ENCODE data around the gene CSTF2T.

The CSTF2T gene, protein sequence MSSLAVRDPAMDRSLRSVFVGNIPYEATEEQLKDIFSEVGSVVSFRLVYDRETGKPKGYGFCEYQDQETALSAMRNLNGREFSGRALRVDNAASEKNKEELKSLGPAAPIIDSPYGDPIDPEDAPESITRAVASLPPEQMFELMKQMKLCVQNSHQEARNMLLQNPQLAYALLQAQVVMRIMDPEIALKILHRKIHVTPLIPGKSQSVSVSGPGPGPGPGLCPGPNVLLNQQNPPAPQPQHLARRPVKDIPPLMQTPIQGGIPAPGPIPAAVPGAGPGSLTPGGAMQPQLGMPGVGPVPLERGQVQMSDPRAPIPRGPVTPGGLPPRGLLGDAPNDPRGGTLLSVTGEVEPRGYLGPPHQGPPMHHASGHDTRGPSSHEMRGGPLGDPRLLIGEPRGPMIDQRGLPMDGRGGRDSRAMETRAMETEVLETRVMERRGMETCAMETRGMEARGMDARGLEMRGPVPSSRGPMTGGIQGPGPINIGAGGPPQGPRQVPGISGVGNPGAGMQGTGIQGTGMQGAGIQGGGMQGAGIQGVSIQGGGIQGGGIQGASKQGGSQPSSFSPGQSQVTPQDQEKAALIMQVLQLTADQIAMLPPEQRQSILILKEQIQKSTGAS

GRCh38 chr10:51699475-51700227 is at the start of gene CSTF2T:
TSS of gene CSTF2T (minus strand) at chr10:51699595. CDS start at chr10:51699549, 46 bp downstream.
- H3K27me3 Mint-ChIP-seq, result no peaks in the 10 kb centered on the region
- H3K9me3 Mint-ChIP-seq, result no peaks in the 10 kb centered on the region
- H3K4me1 Mint-ChIP-seq, result peaks cover 18% of the 10 kb centered on the region

DNA sequence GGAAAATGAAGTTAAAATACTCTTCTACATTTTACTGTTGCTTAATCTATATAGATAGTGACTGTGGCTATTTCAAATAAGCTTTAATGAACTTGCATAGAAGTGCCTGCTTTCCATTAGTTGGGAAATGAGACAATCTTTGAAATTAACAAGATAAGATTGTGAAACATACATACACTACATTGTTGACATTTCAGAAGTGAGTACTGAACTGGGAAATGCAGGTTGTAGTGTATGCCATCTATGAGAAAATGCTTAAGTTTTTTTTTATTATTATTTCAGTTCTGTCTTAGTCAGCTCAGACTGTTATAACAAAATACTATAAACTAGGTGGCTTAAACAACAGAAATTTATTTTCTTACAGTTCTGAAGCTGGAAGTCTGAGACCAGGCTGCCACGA is 49.6 kb upstream of the CSTF2T start:
- no peak overlapping the region for H3K27ac Mint-ChIP-seq
- no peak overlapping the region for H3K4me3 Mint-ChIP-seq
- H3K4me1 Mint-ChIP-seq, result peaks cover under 1% of the 10 kb centered on the region
- DNase-seq (ENCODE audit: low spot score in 2 of 2), result no peak
- ATAC-seq (ENCODE audit: low read depth), result no peak
- H3K27me3 Mint-ChIP-seq, result no peaks in the 10 kb centered on the region
- H3K9me3 Mint-ChIP-seq, result no peaks in the 10 kb centered on the region
- H3K36me3 Mint-ChIP-seq, result no peaks in the 10 kb centered on the region

More at GRCh38 chr10:51699475-51700227, at the start of gene CSTF2T:
- Mint-ChIP-seq H3K36me3 (peaks cover 13% of the 10 kb centered on the region), H3K27ac (peak within 1 kb of the TSS; percentile 100), H3K4me3 (peak within 1 kb of the TSS; percentile 99)
- peak; percentile 93 for ATAC-seq (ENCODE audit: low read depth)
- DNase-seq (ENCODE audit: low spot score in 2 of 2), result peak; percentile 93 to 94

DNA sequence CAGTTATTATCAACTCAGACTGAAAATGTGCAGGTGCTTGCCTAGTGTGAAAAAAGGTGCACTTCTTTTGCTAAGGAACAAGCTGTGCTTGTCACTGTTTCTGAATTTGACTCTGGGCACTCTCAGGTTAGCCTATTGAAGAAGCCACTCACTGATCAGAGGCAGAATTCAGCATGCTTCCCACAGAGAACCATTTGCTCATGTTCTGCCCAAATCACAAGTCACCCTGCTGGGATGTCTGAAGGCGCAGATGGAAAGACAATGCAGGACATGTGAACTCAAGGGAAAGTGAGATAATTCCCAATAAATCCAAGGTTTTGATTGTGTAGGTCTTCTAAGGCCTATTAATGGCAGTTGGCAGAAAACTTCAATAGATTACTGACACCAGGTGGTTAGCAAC is 47.8 kb upstream of the CSTF2T start:
- H3K27me3 Mint-ChIP-seq, result no peaks in the 10 kb centered on the region
- no peak overlapping the region for H3K27ac Mint-ChIP-seq
- no peaks in the 10 kb centered on the region for H3K36me3 Mint-ChIP-seq
- H3K4me1 Mint-ChIP-seq, result peaks cover 11% of the 10 kb centered on the region
- DNase-seq (ENCODE audit: low spot score in 2 of 2) (no peak), ATAC-seq (ENCODE audit: low read depth) (no peak)
- H3K4me3 Mint-ChIP-seq, result no peak overlapping the region
- H3K9me3 Mint-ChIP-seq, result no peaks in the 10 kb centered on the region

DNA sequence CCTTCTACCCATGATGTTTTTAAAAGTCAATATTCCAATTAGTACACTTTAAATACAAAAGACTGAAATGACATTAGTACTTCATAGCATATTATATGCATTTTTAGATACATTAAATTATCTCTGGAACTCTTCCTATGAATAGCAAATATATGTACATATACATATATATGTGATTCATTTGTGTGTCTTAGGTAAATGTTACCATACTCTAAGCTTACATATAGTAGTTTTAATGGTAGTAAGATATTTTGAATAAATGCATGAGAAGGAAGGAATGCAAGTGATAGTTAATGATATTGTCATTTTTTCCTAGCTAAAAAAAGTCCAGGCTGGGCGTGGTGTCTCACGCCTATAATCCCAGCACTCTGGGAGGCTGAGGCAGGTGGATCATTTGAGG is 46.0 kb upstream of the CSTF2T start:
- H3K27ac Mint-ChIP-seq, result no peak overlapping the region
- H3K27me3 Mint-ChIP-seq, result no peaks in the 10 kb centered on the region
- H3K4me3 Mint-ChIP-seq, result no peak overlapping the region
- H3K9me3 Mint-ChIP-seq, result no peaks in the 10 kb centered on the region
- no peaks in the 10 kb centered on the region for H3K36me3 Mint-ChIP-seq
- ATAC-seq (ENCODE audit: low read depth) (no peak), DNase-seq (ENCODE audit: low spot score in 2 of 2) (no peak)
- H3K4me1 Mint-ChIP-seq, result peaks cover 11% of the 10 kb centered on the region

GRCh38 chr10:51744235-51745000 is 45.0 kb upstream of the CSTF2T start:
- DNase-seq (ENCODE audit: low spot score in 2 of 2), result no peak
- Mint-ChIP-seq H3K9me3 (no peaks in the 10 kb centered on the region), H3K4me1 (peaks cover 11% of the 10 kb centered on the region), H3K4me3 (no peak overlapping the region), H3K27me3 (no peaks in the 10 kb centered on the region), H3K36me3 (no peaks in the 10 kb centered on the region), H3K27ac (no peak overlapping the region)
- no peak for ATAC-seq (ENCODE audit: low read depth)

GRCh38 chr10:51743146-51743545 is 43.8 kb upstream of the CSTF2T start:
- peak; percentile 79 for ATAC-seq (ENCODE audit: low read depth)
- H3K27ac Mint-ChIP-seq, result no peak overlapping the region
- H3K36me3 Mint-ChIP-seq, result no peaks in the 10 kb centered on the region
- no peaks in the 10 kb centered on the region for H3K27me3 Mint-ChIP-seq
- no peak overlapping the region for H3K4me3 Mint-ChIP-seq
- DNase-seq (ENCODE audit: low spot score in 2 of 2), result peak in 1 of 2 donors; percentile 2
- peaks cover 11% of the 10 kb centered on the region for H3K4me1 Mint-ChIP-seq
- H3K9me3 Mint-ChIP-seq, result no peaks in the 10 kb centered on the region

DNA sequence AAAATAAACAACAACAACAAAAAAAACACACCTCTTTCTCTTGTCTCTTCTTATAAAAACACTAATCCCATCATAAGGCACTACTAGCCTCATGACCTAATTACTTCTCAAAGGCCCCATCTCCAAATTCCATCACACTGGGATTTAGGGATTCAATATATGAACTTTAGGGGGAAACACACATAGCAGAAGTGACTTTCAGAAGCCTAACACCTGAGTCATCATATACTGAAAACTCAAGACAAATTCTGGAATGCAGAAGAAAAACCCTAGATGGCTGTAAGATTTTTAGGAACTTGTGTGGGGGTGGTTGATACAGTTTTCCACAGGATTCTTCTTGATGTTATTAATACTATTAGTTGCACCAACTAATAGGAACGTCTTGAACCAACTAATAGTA is 33.7 kb upstream of the CSTF2T start:
- DNase-seq (ENCODE audit: low spot score in 2 of 2), result no peak

GRCh38 chr10:51729822-51730555 is 30.6 kb upstream of the CSTF2T start:
- DNase-seq (ENCODE audit: low spot score in 2 of 2), result no peak
- no peak for ATAC-seq (ENCODE audit: low read depth)
- Mint-ChIP-seq H3K27ac (no peak overlapping the region), H3K36me3 (no peaks in the 10 kb centered on the region), H3K9me3 (no peaks in the 10 kb centered on the region), H3K4me3 (no peak overlapping the region), H3K27me3 (peaks cover 2% of the 10 kb centered on the region), H3K4me1 (no peaks in the 10 kb centered on the region)

More for the DNA sequence above, 33.7 kb upstream of the CSTF2T start:
- H3K36me3 Mint-ChIP-seq, result no peaks in the 10 kb centered on the region
- H3K4me1 Mint-ChIP-seq, result no peaks in the 10 kb centered on the region
- no peak for ATAC-seq (ENCODE audit: low read depth)
- peaks cover 3% of the 10 kb centered on the region for H3K27me3 Mint-ChIP-seq
- H3K27ac Mint-ChIP-seq, result no peak overlapping the region
- no peak overlapping the region for H3K4me3 Mint-ChIP-seq
- no peaks in the 10 kb centered on the region for H3K9me3 Mint-ChIP-seq

DNA sequence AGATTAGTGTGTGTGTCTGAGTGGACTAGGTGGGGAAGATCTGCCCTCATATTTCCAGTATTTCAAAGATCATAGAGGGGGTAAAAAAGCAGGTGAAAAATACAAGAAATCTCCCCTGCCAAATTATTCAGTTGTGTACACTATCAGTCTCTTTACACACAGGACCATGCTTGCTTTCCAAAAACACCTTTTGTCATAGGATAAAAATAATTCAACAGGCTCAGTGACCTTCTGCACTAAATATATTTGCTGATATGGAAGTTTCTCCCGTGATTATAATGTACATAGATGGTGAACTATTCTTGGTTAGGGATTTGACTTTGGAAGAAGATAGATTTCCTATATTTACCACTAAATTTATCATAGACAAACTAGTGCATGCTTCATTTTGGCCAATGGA is 24.6 kb upstream of the CSTF2T start:
- no peaks in the 10 kb centered on the region for H3K4me1 Mint-ChIP-seq
- DNase-seq (ENCODE audit: low spot score in 2 of 2) (no peak), ATAC-seq (ENCODE audit: low read depth) (no peak)
- H3K9me3 Mint-ChIP-seq, result peaks cover 2% of the 10 kb centered on the region
- H3K4me3 Mint-ChIP-seq, result no peak overlapping the region
- no peak overlapping the region for H3K27ac Mint-ChIP-seq
- H3K27me3 Mint-ChIP-seq, result peaks cover 6% of the 10 kb centered on the region
- H3K36me3 Mint-ChIP-seq, result no peaks in the 10 kb centered on the region

DNA sequence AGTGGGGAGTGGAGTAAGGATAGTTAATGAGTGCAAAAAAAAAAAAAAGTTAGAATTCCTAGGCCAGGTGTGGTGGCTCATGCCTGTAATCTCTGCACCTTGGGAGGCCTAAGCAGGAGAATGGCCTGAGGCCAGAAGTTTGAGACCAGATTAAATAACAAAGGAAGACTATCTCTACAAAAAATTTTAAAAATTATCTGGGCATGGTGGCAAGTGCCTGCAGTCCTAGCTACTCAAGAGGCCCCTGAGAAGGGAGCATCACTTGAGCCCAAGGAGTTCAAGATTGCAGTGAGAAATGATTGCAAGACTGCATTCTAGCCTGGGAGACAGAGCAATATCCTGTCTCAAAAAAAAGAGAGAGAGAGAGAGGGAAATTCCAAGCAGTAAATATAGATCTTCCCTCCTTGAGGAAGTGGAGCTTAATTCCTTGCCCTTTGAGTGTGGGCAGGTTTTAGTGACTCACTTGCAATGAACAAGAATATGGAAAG is 19.5 kb upstream of the CSTF2T start:
- DNase-seq (ENCODE audit: low spot score in 2 of 2) (no peak), ATAC-seq (ENCODE audit: low read depth) (no peak)
- Mint-ChIP-seq H3K27ac (no peak overlapping the region), H3K4me1 (no peaks in the 10 kb centered on the region), H3K9me3 (peaks cover 2% of the 10 kb centered on the region), H3K4me3 (no peak overlapping the region), H3K27me3 (peaks cover 16% of the 10 kb centered on the region), H3K36me3 (no peaks in the 10 kb centered on the region)

DNA sequence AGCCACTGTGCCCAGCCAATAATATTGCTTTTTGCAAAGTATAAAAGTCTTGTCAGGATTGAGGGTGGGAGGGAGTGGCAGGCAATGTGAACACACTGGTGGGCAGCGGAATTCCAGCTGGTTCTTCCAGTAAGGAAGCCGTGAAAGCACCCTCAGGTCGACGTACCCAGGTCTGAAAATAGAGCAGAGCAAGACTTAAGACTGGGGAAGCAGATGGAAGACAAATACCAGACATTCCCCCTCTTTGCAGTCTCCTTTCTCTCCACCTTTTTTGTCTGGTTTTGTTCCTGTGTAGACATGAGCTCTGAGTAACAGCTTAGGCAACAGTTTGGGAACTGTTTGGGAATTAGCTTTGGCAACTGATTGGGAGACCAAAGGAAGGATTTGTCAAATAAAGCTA is 17.6 kb upstream of the CSTF2T start:
- no peak for ATAC-seq (ENCODE audit: low read depth)
- Mint-ChIP-seq H3K4me3 (no peak overlapping the region), H3K9me3 (no peaks in the 10 kb centered on the region), H3K36me3 (no peaks in the 10 kb centered on the region), H3K27ac (no peak overlapping the region), H3K27me3 (peaks cover 15% of the 10 kb centered on the region), H3K4me1 (no peaks in the 10 kb centered on the region)
- DNase-seq (ENCODE audit: low spot score in 2 of 2), result no peak

DNA sequence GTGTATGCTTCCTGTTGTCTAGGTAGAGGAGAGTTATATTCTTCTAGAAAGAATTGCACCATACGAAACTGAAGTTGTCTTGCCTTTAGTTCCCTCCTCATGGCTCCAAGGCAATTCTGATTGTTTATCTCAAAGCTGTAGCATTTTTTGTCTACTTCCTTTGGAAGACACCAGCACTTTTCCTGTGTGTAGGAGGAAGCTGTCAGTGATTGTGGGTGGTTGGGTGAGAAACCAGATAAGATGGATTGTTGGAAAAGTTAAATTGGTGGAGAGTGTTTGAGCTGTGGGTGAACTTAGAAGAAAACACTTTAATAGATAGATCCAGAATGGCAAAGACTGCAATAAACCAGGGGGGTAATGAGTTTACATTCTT is 12.1 kb upstream of the CSTF2T start:
- Mint-ChIP-seq H3K4me1 (no peaks in the 10 kb centered on the region), H3K36me3 (no peaks in the 10 kb centered on the region), H3K27ac (no peak overlapping the region), H3K9me3 (no peaks in the 10 kb centered on the region), H3K27me3 (peaks cover 19% of the 10 kb centered on the region), H3K4me3 (no peak overlapping the region)
- DNase-seq (ENCODE audit: low spot score in 2 of 2) (no peak), ATAC-seq (ENCODE audit: low read depth) (no peak)

- no peaks in the 10 kb centered on the region for H3K9me3 Mint-ChIP-seq
- no peaks in the 10 kb centered on the region for H3K4me1 Mint-ChIP-seq
- H3K27me3 Mint-ChIP-seq, result peaks cover 14% of the 10 kb centered on the region
- no peak overlapping the region for H3K4me3 Mint-ChIP-seq
- H3K27ac Mint-ChIP-seq, result no peak overlapping the region
- DNase-seq (ENCODE audit: low spot score in 2 of 2) (no peak), ATAC-seq (ENCODE audit: low read depth) (no peak)
- H3K36me3 Mint-ChIP-seq, result no peaks in the 10 kb centered on the region
Observed at GRCh38 chr10:51709324-51709972, 10.1 kb upstream of the CSTF2T start.

All from memory B cell (primary cell).